Endothelial cell of umbilical vein (primary cell): ENCODE data around the gene GEMIN4.

Experiments
- EZH2 ChIP-seq: IDR thresholded peaks from 2 replicates; pipeline ENCODE4 v1.6.1; 2012; ENCODE audit warnings: borderline replicate concordance, low read depth, mild to moderate bottlenecking, moderate library complexity, low read length, inconsistent platforms; ENCODE audit not compliant: severe bottlenecking
- POLR2A ChIP-seq: IDR thresholded peaks from 2 replicates; pipeline ENCODE4 v1.6.1; 2012; ENCODE audit warnings: low read depth, mild to moderate bottlenecking, control low read depth, low read length
- TF ChIP-seq, protein P1 (sequence below): IDR thresholded peaks from 2 replicates; pipeline ENCODE4 v1.6.1; 2011; ENCODE audit not compliant: insufficient read depth, insufficient read length

GRCh38 chr17:746181-746580 lies 5.9 kb downstream of the GEMIN4 start:
- TF ChIP-seq EZH2 (no peak), POLR2A (no peak)
- TF ChIP-seq, protein P1, sequence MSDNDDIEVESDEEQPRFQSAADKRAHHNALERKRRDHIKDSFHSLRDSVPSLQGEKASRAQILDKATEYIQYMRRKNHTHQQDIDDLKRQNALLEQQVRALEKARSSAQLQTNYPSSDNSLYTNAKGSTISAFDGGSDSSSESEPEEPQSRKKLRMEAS, result no peak
